GM12864 (cell line): ENCODE measurements around the gene SCYL3.
"Not testable (repeated sequence)": the region's sequence is repeated elsewhere in the genome, so short reads cannot be mapped to it uniquely, and the experiment has no call there.

Source experiments
- DNase-seq: peaks from one replicate; pipeline ENCODE4 v3.0.0-alpha.2; 2011; ENCODE audit warnings: low read depth
- H3K4me3 ChIP-seq: 2 replicates; pipeline ENCODE4 v1.5.1; 2011; ENCODE audit warnings: mild to moderate bottlenecking, low read depth, low read length, control low read depth
- TF ChIP-seq, protein P1 (sequence below): IDR thresholded peaks from 2 replicates; pipeline ENCODE4 v1.5.1; 2011; ENCODE audit warnings: low read depth, mild to moderate bottlenecking, moderate library complexity, low read length, control low read depth, inconsistent platforms; ENCODE audit errors: missing control alignments

Gene SCYL3

DNA sequence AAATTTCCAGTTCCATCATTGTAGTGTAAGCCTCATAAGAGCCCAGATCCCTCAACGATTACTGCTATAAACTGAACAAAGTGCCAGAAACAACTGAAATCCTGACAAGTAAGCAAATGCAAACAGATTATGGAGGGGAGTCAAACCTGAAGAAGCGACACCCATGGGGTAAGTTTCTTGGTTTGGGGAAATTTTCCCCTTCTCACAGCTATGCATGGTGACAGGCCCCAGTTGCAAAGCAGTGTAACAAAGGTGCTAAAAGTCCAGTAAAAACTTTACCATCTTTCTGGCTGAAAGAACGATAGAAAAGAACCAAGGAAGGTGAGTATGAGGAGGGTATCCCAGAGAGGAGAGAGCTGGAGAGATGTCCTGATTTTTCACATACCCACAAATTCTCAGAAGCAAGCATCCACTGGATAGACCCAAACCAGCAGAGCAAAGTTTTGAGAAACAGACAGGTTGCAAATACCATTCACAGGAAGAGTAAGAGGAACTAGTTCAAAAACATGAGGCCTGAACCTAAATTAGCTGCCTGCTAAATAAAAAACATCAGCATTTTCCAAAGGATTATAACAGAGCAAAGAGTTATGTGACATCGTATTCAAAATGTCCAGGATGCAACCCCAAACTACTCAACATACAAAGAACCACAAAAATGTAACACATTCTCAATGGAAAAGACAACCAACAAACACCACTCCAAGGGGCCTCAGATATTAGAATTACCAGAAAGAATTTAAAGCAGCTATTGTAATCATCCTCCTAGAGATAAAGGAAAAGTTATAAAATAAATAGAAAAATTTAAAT lies 14.5 kb downstream of the SCYL3 start:
- no peak for DNase-seq
- TF ChIP-seq, protein P1, sequence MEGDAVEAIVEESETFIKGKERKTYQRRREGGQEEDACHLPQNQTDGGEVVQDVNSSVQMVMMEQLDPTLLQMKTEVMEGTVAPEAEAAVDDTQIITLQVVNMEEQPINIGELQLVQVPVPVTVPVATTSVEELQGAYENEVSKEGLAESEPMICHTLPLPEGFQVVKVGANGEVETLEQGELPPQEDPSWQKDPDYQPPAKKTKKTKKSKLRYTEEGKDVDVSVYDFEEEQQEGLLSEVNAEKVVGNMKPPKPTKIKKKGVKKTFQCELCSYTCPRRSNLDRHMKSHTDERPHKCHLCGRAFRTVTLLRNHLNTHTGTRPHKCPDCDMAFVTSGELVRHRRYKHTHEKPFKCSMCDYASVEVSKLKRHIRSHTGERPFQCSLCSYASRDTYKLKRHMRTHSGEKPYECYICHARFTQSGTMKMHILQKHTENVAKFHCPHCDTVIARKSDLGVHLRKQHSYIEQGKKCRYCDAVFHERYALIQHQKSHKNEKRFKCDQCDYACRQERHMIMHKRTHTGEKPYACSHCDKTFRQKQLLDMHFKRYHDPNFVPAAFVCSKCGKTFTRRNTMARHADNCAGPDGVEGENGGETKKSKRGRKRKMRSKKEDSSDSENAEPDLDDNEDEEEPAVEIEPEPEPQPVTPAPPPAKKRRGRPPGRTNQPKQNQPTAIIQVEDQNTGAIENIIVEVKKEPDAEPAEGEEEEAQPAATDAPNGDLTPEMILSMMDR: no peak
- no peak overlapping the region for H3K4me3 ChIP-seq

DNA sequence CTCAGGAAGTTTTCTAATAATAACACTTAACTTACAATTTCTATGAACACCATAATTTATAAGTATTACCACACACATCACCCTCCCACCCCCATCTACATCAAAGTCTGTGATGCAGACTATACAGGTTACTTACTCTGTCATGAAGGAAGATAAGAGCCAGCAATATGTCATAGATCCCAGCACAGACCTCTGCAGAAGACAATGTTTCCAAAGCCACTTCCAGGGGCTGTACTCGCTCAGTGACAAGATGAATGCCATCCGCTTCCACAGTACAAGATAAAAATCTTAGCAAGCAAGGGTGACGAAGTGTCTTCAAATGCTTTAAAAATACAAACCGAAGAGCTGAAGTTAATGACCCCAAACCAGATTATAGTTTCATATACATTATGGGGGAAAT lies 15.2 kb downstream of the SCYL3 start:
- H3K4me3 ChIP-seq: no peak overlapping the region
- TF ChIP-seq, protein P1: no peak
- DNase-seq: no peak

DNA sequence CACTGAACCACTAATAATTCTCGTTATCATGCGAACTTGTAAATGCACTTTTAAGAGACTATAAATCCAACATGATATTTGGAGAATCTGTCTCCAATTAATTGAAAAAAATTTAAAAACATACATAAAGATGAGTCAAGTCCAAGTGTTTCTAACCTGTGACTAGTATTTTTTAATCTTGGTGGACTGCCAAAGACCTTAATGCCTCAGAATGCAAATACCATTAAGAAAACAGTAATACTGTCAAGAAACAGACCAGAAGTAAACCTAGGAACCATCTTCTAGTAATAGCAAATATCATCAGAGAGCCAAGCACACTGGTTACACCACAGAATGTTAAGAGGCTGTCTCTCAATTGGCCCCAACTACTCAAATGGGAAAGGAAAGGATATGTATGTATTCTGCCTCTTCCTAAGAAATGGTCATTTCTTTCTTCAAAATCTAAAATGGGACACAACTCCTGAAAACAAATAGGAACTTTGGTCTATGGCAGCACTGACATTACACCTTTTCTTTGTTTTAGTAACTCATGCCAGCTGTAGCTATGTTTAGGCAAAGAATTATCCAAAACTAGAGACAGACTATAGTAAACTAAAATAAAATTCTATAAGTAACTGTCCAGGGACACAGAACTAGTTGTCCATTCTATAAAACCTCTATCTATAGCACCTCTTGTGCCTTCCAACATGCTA lies 15.8 kb downstream of the SCYL3 start:
- H3K4me3 ChIP-seq: no peak overlapping the region
- no peak for DNase-seq
- TF ChIP-seq, protein P1: no peak

DNA sequence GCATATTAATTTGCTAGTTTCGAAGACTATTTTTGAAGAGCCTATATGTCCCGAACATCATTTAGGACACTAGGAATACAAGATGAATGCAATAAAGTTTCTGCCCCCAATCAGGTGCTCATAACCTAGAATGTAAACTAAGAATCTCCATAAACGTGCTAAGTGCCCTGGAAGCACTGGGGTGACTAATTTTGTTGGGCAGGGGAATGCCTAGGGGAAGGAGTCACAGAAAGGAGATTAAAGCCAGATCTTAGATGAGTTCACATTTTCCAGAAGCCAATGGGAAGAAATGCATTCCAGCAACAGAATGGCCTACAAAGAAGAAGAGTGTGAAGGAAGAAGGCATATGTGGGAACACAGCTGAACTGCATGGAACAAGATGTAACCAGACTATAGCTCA lies 19.5 kb downstream of the SCYL3 start:
- DNase-seq: no peak
- TF ChIP-seq, protein P1: no peak
- no peak overlapping the region for H3K4me3 ChIP-seq

DNA sequence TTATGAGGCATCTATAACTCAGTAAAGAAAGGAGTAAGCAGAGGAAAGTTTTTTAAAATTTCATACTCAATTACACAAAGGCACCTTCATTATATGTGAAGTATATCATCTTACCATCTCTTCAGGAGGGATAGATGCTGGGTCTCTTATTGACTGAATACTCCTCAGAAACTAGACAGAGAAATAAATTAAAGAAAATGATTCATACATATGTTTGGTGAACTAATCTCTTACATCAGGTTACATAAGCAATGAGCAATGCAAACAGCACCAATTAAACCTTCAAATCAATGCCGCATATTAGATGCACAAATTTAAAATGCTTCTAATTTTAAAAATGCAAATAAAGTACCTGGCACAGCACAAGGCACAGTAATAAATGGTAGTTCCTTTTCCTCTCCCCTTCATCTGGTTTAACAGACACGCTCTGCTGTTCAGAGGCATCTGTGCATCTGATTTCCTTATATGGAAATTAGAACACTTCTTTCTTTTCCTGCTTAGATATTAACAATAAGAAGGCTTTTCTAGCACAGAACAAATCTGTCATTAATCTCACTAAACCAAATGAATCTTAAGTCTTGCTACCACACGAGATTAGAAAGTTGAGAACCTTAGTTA lies 20.0 kb downstream of the SCYL3 start:
- no peak overlapping the region for H3K4me3 ChIP-seq
- no peak for DNase-seq
- TF ChIP-seq, protein P1: no peak

DNA sequence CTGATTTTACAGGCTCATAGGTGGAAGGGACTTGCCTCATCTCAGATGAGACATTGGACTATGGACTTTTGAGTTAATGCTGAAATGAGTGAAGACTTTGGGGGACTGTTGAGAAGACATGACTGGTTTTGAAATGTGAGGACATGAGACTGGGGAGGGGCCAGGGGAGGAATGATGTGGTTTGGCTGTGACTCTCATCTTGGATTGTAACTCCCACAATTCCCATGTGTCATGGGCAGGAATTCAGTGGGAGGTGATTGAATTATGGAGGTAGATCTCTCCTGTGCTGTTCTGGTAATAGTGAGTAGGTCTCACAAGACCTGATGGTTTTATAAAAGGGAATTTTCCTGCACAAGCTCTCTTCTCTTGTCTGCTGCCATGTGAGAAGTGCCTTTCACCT lies 20.8 kb downstream of the SCYL3 start:
- DNase-seq: no peak
- H3K4me3 ChIP-seq: no peak overlapping the region
- TF ChIP-seq, protein P1: no peak

DNA sequence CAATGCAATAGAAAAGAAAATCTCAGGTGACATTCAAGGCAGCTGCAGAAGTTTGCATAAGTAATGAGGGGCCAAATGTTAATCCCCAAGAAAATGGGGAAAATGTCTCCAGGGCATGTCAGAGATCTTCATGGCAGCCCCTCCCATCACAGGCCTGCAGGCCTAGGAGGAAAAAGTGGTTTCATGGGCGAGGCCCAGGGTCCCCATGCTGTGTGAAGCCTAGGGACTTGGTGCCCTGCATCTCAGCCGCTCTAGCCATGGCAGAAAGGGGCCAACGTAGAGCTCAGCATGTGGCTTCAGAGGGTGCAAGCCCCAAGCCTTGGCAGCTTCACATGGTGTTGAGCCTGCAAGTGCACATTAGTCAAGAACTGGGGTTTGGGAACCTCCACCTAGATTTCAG lies 21.7 kb downstream of the SCYL3 start:
- DNase-seq, H3K4me3 ChIP-seq: not testable (repeated sequence)
